Astrocyte (in vitro differentiated cells and primary cell): ENCODE data around the gene DHH. TPM values are rescaled to one million over a fixed set of nuclear protein-coding genes. Genes with fewer than 3 reads are reported as not detected.

Source experiments
- DNase-seq: peaks from one replicate; pipeline ENCODE4 v3.0.0-alpha.2; 2010; ENCODE audit warnings: low read depth
- FAIRE-seq: peaks from 2 replicates; lab custom pipeline; 2011; peaks lifted over from hg19 to GRCh38; lab: Jason Lieb, UNC
- H2AFZ ChIP-seq: 2 replicates; pipeline ENCODE4 v1.6.0; 2012; ENCODE audit warnings: low read depth, low read length, inconsistent platforms
- H3K27ac ChIP-seq: 2 replicates; pipeline ENCODE4 v1.5.1; 2011; ENCODE audit warnings: low read depth, low read length, inconsistent platforms
- H3K27me3 ChIP-seq: 2 replicates; pipeline ENCODE4 v1.6.0; 2011; ENCODE audit warnings: low read length, inconsistent platforms; ENCODE audit not compliant: insufficient read depth
- H3K36me3 ChIP-seq: 2 replicates; pipeline ENCODE4 v1.5.1; 2011; ENCODE audit warnings: low read length, inconsistent platforms; ENCODE audit not compliant: insufficient read depth
- H3K4me1 ChIP-seq: 2 replicates; pipeline ENCODE4 v1.5.1; 2011; ENCODE audit warnings: low read length, inconsistent platforms; ENCODE audit not compliant: insufficient read depth
- H3K4me2 ChIP-seq: 2 replicates; pipeline ENCODE4 v1.6.0; 2012; ENCODE audit warnings: low read length, inconsistent platforms
- H3K4me3 ChIP-seq: 2 replicates; pipeline ENCODE4 v1.5.1; 2011; ENCODE audit warnings: low read depth, mild to moderate bottlenecking, low read length, inconsistent platforms; ENCODE audit not compliant: insufficient read depth
- H3K79me2 ChIP-seq: 2 replicates; pipeline ENCODE4 v1.6.0; 2012; ENCODE audit warnings: mild to moderate bottlenecking, low read length, inconsistent platforms; ENCODE audit not compliant: insufficient read depth
- H3K9ac ChIP-seq: 2 replicates; pipeline ENCODE4 v1.6.0; 2012; ENCODE audit warnings: mild to moderate bottlenecking, low read length, inconsistent platforms
- H3K9me3 ChIP-seq: 2 replicates; pipeline ENCODE4 v1.5.1; 2012; ENCODE audit warnings: low read depth, mild to moderate bottlenecking, low read length, inconsistent platforms; ENCODE audit not compliant: insufficient read depth
- H4K20me1 ChIP-seq: 2 replicates; pipeline ENCODE4 v1.6.0; 2012; ENCODE audit warnings: low read length, inconsistent platforms; ENCODE audit not compliant: insufficient read depth
- H3K27ac Mint-ChIP-seq: one replicate; pipeline ENCODE4 v1.8.0; 2021; ENCODE audit warnings: mild to moderate bottlenecking, mixed read lengths; ENCODE audit not compliant: unreplicated experiment
- H3K27me3 Mint-ChIP-seq: one replicate; pipeline ENCODE4 v1.8.0; 2021; ENCODE audit warnings: low read depth, mixed read lengths; ENCODE audit not compliant: unreplicated experiment
- H3K36me3 Mint-ChIP-seq: one replicate; pipeline ENCODE4 v1.8.0; 2021; ENCODE audit warnings: low read depth, mixed read lengths; ENCODE audit not compliant: unreplicated experiment
- H3K4me1 Mint-ChIP-seq: one replicate; pipeline ENCODE4 v1.8.0; 2021; ENCODE audit warnings: low read depth, mixed read lengths; ENCODE audit not compliant: unreplicated experiment
- H3K4me3 Mint-ChIP-seq: one replicate; pipeline ENCODE4 v1.8.0; 2021; ENCODE audit warnings: mild to moderate bottlenecking, moderate library complexity, mixed read lengths; ENCODE audit not compliant: unreplicated experiment
- H3K9me3 Mint-ChIP-seq: one replicate; pipeline ENCODE4 v1.8.0; 2021; ENCODE audit warnings: mild to moderate bottlenecking, mixed read lengths; ENCODE audit not compliant: unreplicated experiment
- CTCF ChIP-seq: IDR thresholded peaks from 2 replicates; pipeline ENCODE4 v1.5.1; 2011; ENCODE audit warnings: low read depth, mild to moderate bottlenecking, inconsistent platforms, low read length, moderate library complexity; ENCODE audit not compliant: insufficient read depth
- EZH2 ChIP-seq: IDR thresholded peaks from 2 replicates; pipeline ENCODE4 v1.6.1; 2012; ENCODE audit warnings: mild to moderate bottlenecking, low read length, inconsistent platforms; ENCODE audit not compliant: insufficient read depth
- total RNA-seq: library from RNA; stranded (reverse); gene quantifications from 2 replicates; pipeline ENCODE4 v1.2.1, GENCODE V29; 2021

DHH gene
- total RNA-seq, 1 donor from 2014 or later, result 0.16 TPM

GRCh38 chr12:49108958-49109404 lies 14.4 kb upstream of the DHH start:
- peaks cover 23% of the 10 kb centered on the region for H3K36me3 Mint-ChIP-seq
- FAIRE-seq, result no peak
- Histone ChIP-seq H3K27me3 (no peaks in the 10 kb centered on the region), H3K4me2 (peak overlapping the region; percentile 92), H2AFZ (no peak overlapping the region), H3K4me1 (peaks cover 21% of the 10 kb centered on the region), H3K9ac (peak overlapping the region; percentile 95), H3K4me3 (peak overlapping the region; percentile 78), H4K20me1 (peaks cover 54% of the 10 kb centered on the region), H3K79me2 (peaks cover 53% of the 10 kb centered on the region), H3K27ac (no peak overlapping the region), H3K36me3 (peaks cover under 1% of the 10 kb centered on the region), H3K9me3 (no peaks in the 10 kb centered on the region)
- peaks cover 12% of the 10 kb centered on the region for H3K4me1 Mint-ChIP-seq
- H3K27me3 Mint-ChIP-seq, result no peaks in the 10 kb centered on the region
- no peak for DNase-seq
- TF ChIP-seq CTCF (no peak), EZH2 (no peak)
- peak overlapping the region; percentile 97 for H3K4me3 Mint-ChIP-seq
- peaks cover 6% of the 10 kb centered on the region for H3K9me3 Mint-ChIP-seq
- no peak overlapping the region for H3K27ac Mint-ChIP-seq

- peaks cover 7% of the 10 kb centered on the region for H3K4me1 Mint-ChIP-seq
- H3K27me3 Mint-ChIP-seq, result no peaks in the 10 kb centered on the region
- H3K36me3 ChIP-seq, result peaks cover 31% of the 10 kb centered on the region
These were observed 11.0 kb upstream of the DHH start for GRCh38 chr12:49105504-49106084.

More at GRCh38 chr12:49105504-49106084, 11.0 kb upstream of the DHH start:
- H3K27ac ChIP-seq, result peak overlapping the region; percentile 31
- H3K9me3 ChIP-seq, result no peaks in the 10 kb centered on the region
- Mint-ChIP-seq H3K36me3 (peaks cover 30% of the 10 kb centered on the region), H3K4me3 (no peak overlapping the region), H3K9me3 (peaks cover 2% of the 10 kb centered on the region), H3K27ac (no peak overlapping the region)
- peaks cover 21% of the 10 kb centered on the region for H3K4me1 ChIP-seq
- no peak overlapping the region for H3K4me3 ChIP-seq
- H4K20me1 ChIP-seq, result peaks cover 77% of the 10 kb centered on the region
- FAIRE-seq (no peak), DNase-seq (no peak)
- H3K9ac ChIP-seq, result peak overlapping the region; percentile 52
- H3K79me2 ChIP-seq, result peaks cover 55% of the 10 kb centered on the region
- TF ChIP-seq CTCF (no peak), EZH2 (no peak)
- no peaks in the 10 kb centered on the region for H3K27me3 ChIP-seq
- H2AFZ ChIP-seq, result no peak overlapping the region
- H3K4me2 ChIP-seq, result peak overlapping the region; percentile 46
